ENCODE data around the gene ZDHHC11B.
"Not testable (repeated sequence)": the region's sequence is repeated elsewhere in the genome, so short reads cannot be mapped to it uniquely, and the experiment has no call there.

The ZDHHC11B gene

GRCh38 chr5:684751-685216, 99.7 kb downstream of the ZDHHC11B start:
- ChIA-PET POLR2A (ENCODE audit: low non-redundant PET) (no interaction called here), CTCF (interaction anchor here (0.6 kb wide), 1 partner anchor 1158 kb away, joined by 3 read pairs; no protein-coding TSS in a partner anchor)
- DNase-seq (ENCODE audit: low spot score), result no peak
- TF ChIP-seq CTCF (conservative IDR thresholded peaks at IDR 0.05; ENCODE audit: low read depth), result no peak
- H3K27ac ChIP-seq, result no peak overlapping the region

GRCh38 chr5:683551-684481, 100.7 kb downstream of the ZDHHC11B start:
- ChIA-PET POLR2A (ENCODE audit: low non-redundant PET) (no interaction called here), CTCF (interaction anchor here (0.6 to 0.8 kb wide), 2 partner anchors 13 to 1159 kb away, joined by 3 read pairs; no protein-coding TSS in a partner anchor)
- no peak for TF ChIP-seq CTCF (conservative IDR thresholded peaks at IDR 0.05; ENCODE audit: low read depth)
- no peak overlapping the region for H3K27ac ChIP-seq
- DNase-seq (ENCODE audit: low spot score), result no peak

DNA sequence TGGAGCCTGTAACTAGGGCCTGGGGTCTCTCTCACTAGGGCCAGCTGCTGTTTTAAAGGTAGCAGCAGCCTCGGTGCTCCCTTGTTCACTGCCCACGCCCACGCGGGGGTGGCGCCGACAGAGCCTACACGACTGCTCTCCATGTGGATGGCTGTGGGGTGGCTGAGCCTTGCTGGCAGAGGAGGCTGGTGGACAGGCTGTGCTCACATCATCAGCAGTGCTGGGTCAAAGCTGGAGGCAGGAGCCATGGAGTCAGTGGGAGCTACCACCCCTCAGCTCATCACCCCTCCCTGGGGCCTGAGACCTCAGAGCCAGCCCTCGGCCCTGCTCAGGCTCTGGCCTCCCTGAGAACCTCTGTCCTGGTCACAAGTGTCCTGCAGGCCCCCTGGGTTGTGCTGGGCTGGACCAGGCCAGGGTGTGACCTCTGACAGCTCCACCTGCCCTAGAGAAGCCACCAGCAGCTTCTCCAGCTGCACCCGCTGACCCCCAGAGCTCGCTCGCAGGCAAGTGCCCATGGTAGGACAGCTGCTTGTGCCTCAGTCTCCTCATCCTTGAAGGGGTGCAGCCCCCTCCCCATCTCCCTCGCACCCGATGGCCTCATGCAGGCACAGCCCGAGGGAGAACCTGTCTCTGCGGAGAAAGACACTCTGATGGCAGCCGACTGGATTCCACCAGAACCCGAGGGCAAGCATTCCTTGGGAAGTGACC, 101.7 kb downstream of the ZDHHC11B start:
- CTCF ChIA-PET; POLR2A ChIA-PET (ENCODE audit: low non-redundant PET); DNase-seq (ENCODE audit: low spot score); H3K27ac ChIP-seq: not testable (repeated sequence)

DNA sequence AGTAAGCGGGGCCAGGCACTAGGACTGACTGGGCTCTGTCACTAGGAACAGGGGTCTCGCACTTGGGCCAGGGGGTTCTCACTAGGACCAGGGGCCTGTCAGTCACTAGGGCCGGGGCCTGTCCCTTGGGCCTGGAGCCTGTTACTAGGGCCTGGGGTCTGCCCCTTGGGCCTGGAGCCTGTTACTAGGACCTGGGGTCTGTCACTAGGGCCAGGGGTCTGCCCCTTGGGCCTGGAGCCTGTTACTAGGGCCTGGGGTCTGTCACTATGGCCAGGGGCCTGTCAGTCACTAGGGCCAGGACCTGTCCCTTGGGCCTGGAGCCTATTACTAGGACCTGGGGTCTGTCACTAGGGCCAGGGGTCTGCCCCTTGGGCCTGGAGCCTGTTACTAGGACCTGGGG, 102.3 kb downstream of the ZDHHC11B start:
- H3K27ac ChIP-seq; DNase-seq (ENCODE audit: low spot score); POLR2A ChIA-PET (ENCODE audit: low non-redundant PET); CTCF ChIA-PET: not testable (repeated sequence)

GRCh38 chr5:681317-682191, 103.0 kb downstream of the ZDHHC11B start:
- POLR2A ChIA-PET (ENCODE audit: low non-redundant PET); H3K27ac ChIP-seq; CTCF ChIA-PET; DNase-seq (ENCODE audit: low spot score): not testable (repeated sequence)

DNA sequence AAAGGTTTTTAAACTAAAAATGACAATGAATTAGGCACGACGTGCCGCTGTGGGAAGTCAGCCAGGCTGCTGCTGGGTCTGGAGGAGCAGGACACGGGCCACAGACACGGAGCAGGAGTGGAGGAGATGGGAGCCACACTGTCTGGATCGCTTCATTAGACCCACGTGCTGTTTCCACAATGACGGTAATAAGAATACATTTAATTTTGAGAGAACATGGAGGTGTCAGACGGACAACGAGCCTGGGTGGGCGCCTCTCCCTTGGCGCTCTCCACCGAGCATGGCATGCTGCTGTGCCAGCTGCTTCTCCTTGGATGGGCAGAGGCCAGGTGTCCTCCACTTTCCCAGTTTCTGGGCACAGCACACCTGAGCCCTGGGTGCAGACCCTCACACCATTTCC, 103.7 kb downstream of the ZDHHC11B start:
- POLR2A ChIA-PET (ENCODE audit: low non-redundant PET); CTCF ChIA-PET; H3K27ac ChIP-seq: not testable (repeated sequence)

DNA sequence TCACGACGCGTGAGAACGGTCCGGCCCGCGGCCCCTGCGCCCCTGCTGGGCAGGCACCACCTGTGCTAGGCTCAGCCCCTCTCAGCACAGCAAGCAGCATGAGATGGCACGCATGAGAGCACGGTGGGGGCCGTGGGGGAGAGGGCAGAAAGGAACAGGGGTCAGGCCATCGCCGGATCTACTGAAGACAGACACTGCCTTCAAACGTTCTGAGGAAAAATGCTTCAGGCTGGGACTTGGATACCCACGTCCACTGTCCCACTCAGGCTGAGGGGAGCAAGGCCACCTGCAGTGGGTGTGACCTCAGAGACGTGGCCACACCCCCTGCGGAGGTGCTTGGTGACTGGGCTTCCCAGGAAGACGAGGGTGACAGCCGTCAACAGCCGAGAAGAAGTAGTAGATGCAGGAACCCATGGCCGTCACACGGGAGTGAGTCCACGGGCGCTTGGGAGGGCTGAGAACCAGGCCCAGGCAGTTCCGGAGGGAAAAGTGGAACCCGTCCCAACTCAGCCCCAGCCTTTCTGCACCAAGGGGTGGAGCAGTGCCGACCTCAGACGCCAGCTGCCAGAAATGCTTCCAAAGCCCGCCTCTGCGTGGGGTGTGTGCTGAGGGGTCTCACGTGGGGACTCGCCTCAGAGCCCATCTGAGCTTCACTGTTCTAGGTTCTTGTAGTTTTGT, 104.3 kb downstream of the ZDHHC11B start:
- H3K27ac ChIP-seq; CTCF ChIA-PET; POLR2A ChIA-PET (ENCODE audit: low non-redundant PET); DNase-seq (ENCODE audit: low spot score): not testable (repeated sequence)

More for the DNA sequence above, 103.7 kb downstream of the ZDHHC11B start:
- DNase-seq (ENCODE audit: low spot score), result not testable (repeated sequence)

GRCh38 chr5:679166-679895, 105.2 kb downstream of the ZDHHC11B start:
- POLR2A ChIA-PET (ENCODE audit: low non-redundant PET); DNase-seq (ENCODE audit: low spot score); H3K27ac ChIP-seq; CTCF ChIA-PET: not testable (repeated sequence)

GRCh38 chr5:678521-678920, 106.0 kb downstream of the ZDHHC11B start:
- CTCF ChIA-PET, result interaction anchor here (0.7 kb wide), 1 partner anchor 224 kb away, joined by 4 read pairs; no protein-coding TSS in a partner anchor

More at GRCh38 chr5:678521-678920, 106.0 kb downstream of the ZDHHC11B start:
- POLR2A ChIA-PET (ENCODE audit: low non-redundant PET); DNase-seq (ENCODE audit: low spot score); H3K27ac ChIP-seq: not testable (repeated sequence)

All from RWPE1 (cell line).